IPS-15b (cell line): ENCODE measurements around the gene PHF5A.

ENCODE experiments used
- H3K27me3 ChIP-seq: one replicate; pipeline ENCODE4 v1.6.1; 2013; ENCODE audit warnings: low read length; ENCODE audit not compliant: control insufficient read depth, insufficient read depth
- H3K36me3 ChIP-seq: one replicate; pipeline ENCODE4 v1.6.1; 2013; ENCODE audit warnings: low read length; ENCODE audit not compliant: control insufficient read depth, insufficient read depth
- H3K4me1 ChIP-seq: one replicate; pipeline ENCODE4 v1.6.1; 2013; ENCODE audit warnings: mild to moderate bottlenecking, low read length; ENCODE audit not compliant: control insufficient read depth, insufficient read depth
- H3K4me3 ChIP-seq: one replicate; pipeline ENCODE4 v1.5.1; 2013; ENCODE audit warnings: low read depth, low read length
- H3K9ac ChIP-seq: one replicate; pipeline ENCODE4 v1.6.1; 2013; ENCODE audit warnings: low read depth, mild to moderate bottlenecking, low read length
- H3K9me3 ChIP-seq: one replicate; pipeline ENCODE4 v1.6.1; 2013; ENCODE audit warnings: mild to moderate bottlenecking, low read length; ENCODE audit not compliant: control insufficient read depth, insufficient read depth

PHF5A gene

GRCh38 chr22:41504816-41505215, 36.3 kb upstream of the PHF5A start:
- Histone ChIP-seq H3K36me3 (peaks cover 28% of the 10 kb centered on the region), H3K27me3 (no peaks in the 10 kb centered on the region), H3K4me3 (no peak overlapping the region), H3K9ac (no peak overlapping the region), H3K4me1 (no peaks in the 10 kb centered on the region), H3K9me3 (no peaks in the 10 kb centered on the region)

- no peaks in the 10 kb centered on the region for H3K9me3 ChIP-seq
- H3K4me3 ChIP-seq = no peak overlapping the region
- peaks cover 28% of the 10 kb centered on the region for H3K36me3 ChIP-seq
- no peak overlapping the region for H3K9ac ChIP-seq
- H3K4me1 ChIP-seq = no peaks in the 10 kb centered on the region
- no peaks in the 10 kb centered on the region for H3K27me3 ChIP-seq
Observed at GRCh38 chr22:41504397-41504796, 35.9 kb upstream of the PHF5A start.

GRCh38 chr22:41501209-41501608, 32.7 kb upstream of the PHF5A start:
- H3K4me1 ChIP-seq = no peaks in the 10 kb centered on the region
- no peak overlapping the region for H3K9ac ChIP-seq
- peaks cover 11% of the 10 kb centered on the region for H3K36me3 ChIP-seq
- no peaks in the 10 kb centered on the region for H3K9me3 ChIP-seq
- no peaks in the 10 kb centered on the region for H3K27me3 ChIP-seq
- no peak overlapping the region for H3K4me3 ChIP-seq

- no peaks in the 10 kb centered on the region for H3K9me3 ChIP-seq
- H3K4me3 ChIP-seq = no peak overlapping the region
- no peaks in the 10 kb centered on the region for H3K4me1 ChIP-seq
- H3K27me3 ChIP-seq = no peaks in the 10 kb centered on the region
- H3K36me3 ChIP-seq = peaks cover 11% of the 10 kb centered on the region
- no peak overlapping the region for H3K9ac ChIP-seq
Observed at GRCh38 chr22:41500303-41500702, 31.8 kb upstream of the PHF5A start.

- no peaks in the 10 kb centered on the region for H3K9me3 ChIP-seq
- H3K4me1 ChIP-seq = no peaks in the 10 kb centered on the region
- H3K27me3 ChIP-seq = no peaks in the 10 kb centered on the region
- no peak overlapping the region for H3K4me3 ChIP-seq
- no peak overlapping the region for H3K9ac ChIP-seq
- H3K36me3 ChIP-seq = peaks cover 11% of the 10 kb centered on the region
Observed at GRCh38 chr22:41499624-41500280, 31.3 kb upstream of the PHF5A start.

GRCh38 chr22:41498303-41498835, 29.9 kb upstream of the PHF5A start:
- no peak overlapping the region for H3K4me3 ChIP-seq
- H3K4me1 ChIP-seq = no peaks in the 10 kb centered on the region
- no peaks in the 10 kb centered on the region for H3K27me3 ChIP-seq
- H3K9ac ChIP-seq = no peak overlapping the region
- no peaks in the 10 kb centered on the region for H3K9me3 ChIP-seq
- peaks cover 11% of the 10 kb centered on the region for H3K36me3 ChIP-seq

GRCh38 chr22:41491374-41492100, 23.0 kb upstream of the PHF5A start:
- Histone ChIP-seq H3K27me3 (no peaks in the 10 kb centered on the region), H3K4me3 (no peak overlapping the region), H3K9ac (no peak overlapping the region), H3K4me1 (peaks cover 25% of the 10 kb centered on the region), H3K9me3 (no peaks in the 10 kb centered on the region), H3K36me3 (no peaks in the 10 kb centered on the region)

- Histone ChIP-seq H3K4me1 (peaks cover 25% of the 10 kb centered on the region), H3K27me3 (no peaks in the 10 kb centered on the region), H3K9me3 (no peaks in the 10 kb centered on the region), H3K4me3 (no peak overlapping the region), H3K36me3 (no peaks in the 10 kb centered on the region), H3K9ac (no peak overlapping the region)
Observed at GRCh38 chr22:41488596-41489385, 20.3 kb upstream of the PHF5A start.

GRCh38 chr22:41488076-41488475, 19.6 kb upstream of the PHF5A start:
- Histone ChIP-seq H3K9me3 (no peaks in the 10 kb centered on the region), H3K9ac (no peak overlapping the region), H3K36me3 (no peaks in the 10 kb centered on the region), H3K27me3 (no peaks in the 10 kb centered on the region), H3K4me1 (peaks cover 25% of the 10 kb centered on the region), H3K4me3 (no peak overlapping the region)

GRCh38 chr22:41487037-41487935, 18.8 kb upstream of the PHF5A start:
- H3K36me3 ChIP-seq = no peaks in the 10 kb centered on the region
- H3K4me3 ChIP-seq = no peak overlapping the region
- peaks cover 32% of the 10 kb centered on the region for H3K4me1 ChIP-seq
- H3K9me3 ChIP-seq = no peaks in the 10 kb centered on the region
- no peak overlapping the region for H3K9ac ChIP-seq
- no peaks in the 10 kb centered on the region for H3K27me3 ChIP-seq

- no peaks in the 10 kb centered on the region for H3K9me3 ChIP-seq
- H3K4me3 ChIP-seq = no peak overlapping the region
- H3K27me3 ChIP-seq = no peaks in the 10 kb centered on the region
- no peak overlapping the region for H3K9ac ChIP-seq
- H3K4me1 ChIP-seq = peaks cover 33% of the 10 kb centered on the region
- H3K36me3 ChIP-seq = no peaks in the 10 kb centered on the region
Observed at GRCh38 chr22:41485033-41485432, 16.5 kb upstream of the PHF5A start.
